H1 (cell line): ENCODE measurements around the gene ALK.

Experiments used
- CBX5 ChIP-seq: fragments of 300-800, 300-1000 bp; sonication (generic); IDR thresholded peaks from 2 replicates; pipeline ENCODE4 v1.7.1; 2016; ENCODE audit warnings: antibody characterized with exemption, low read length, low read depth
- EZH2 ChIP-seq: fragments of 200-600 bp; sonication (generic); IDR thresholded peaks from 2 replicates; pipeline ENCODE4 v1.7.1; 2012; ENCODE audit warnings: low read depth, mild to moderate bottlenecking, moderate library complexity, low read length, inconsistent platforms; ENCODE audit not compliant: severe bottlenecking
- MAFK ChIP-seq: IDR thresholded peaks from 2 replicates; pipeline ENCODE4 v1.6.1; 2012; ENCODE audit warnings: low read depth, mild to moderate bottlenecking, improper control_type of control experiment, low read length
- POLR2A ChIP-seq, 2 experiments: IDR thresholded peaks; 1 replicate in 1 of 2; 2 replicates in 1 of 2; pipeline ENCODE4 v1.6.1; 2011; ENCODE audit warnings: low read depth in 2 of 2, low read length in 2 of 2, mild to moderate bottlenecking in 2 of 2; ENCODE audit errors: control extremely low read depth in 1 of 2
- RXRA ChIP-seq: IDR thresholded peaks from 2 replicates; pipeline ENCODE4 v1.6.1; 2011; ENCODE audit warnings: low read depth, mild to moderate bottlenecking, low read length, moderate library complexity; ENCODE audit not compliant: insufficient read depth
- SIRT6 ChIP-seq: IDR thresholded peaks from one replicate; pipeline ENCODE4 v1.7.1; 2012; ENCODE audit warnings: low read length, inconsistent platforms
- SP2 ChIP-seq: IDR thresholded peaks from 2 replicates; pipeline ENCODE4 v1.6.1; 2012; ENCODE audit warnings: mild to moderate bottlenecking, low read length, inconsistent platforms
- TF ChIP-seq, protein P1 (sequence below): IDR thresholded peaks from 2 replicates; pipeline ENCODE4 v1.6.1; 2011; ENCODE audit warnings: low read length, improper control_type of control experiment
- TF ChIP-seq, protein P2 (sequence below), 3 experiments: IDR thresholded peaks; 1 replicate in 2 of 3; 2 replicates in 1 of 3; pipeline versions ENCODE4 v1.5.1 to v1.6.1; 2011; ENCODE audit warnings: low read length in 3 of 3, mild to moderate bottlenecking in 3 of 3, inconsistent platforms in 2 of 3, low read depth in 1 of 3, moderate library complexity in 1 of 3; ENCODE audit not compliant: insufficient read depth in 1 of 3; ENCODE audit errors: control extremely low read depth in 1 of 3
- TF ChIP-seq, protein P3 (sequence below): IDR thresholded peaks from 2 replicates; pipeline ENCODE4 v1.6.1; 2012; ENCODE audit warnings: inconsistent platforms

DNA sequence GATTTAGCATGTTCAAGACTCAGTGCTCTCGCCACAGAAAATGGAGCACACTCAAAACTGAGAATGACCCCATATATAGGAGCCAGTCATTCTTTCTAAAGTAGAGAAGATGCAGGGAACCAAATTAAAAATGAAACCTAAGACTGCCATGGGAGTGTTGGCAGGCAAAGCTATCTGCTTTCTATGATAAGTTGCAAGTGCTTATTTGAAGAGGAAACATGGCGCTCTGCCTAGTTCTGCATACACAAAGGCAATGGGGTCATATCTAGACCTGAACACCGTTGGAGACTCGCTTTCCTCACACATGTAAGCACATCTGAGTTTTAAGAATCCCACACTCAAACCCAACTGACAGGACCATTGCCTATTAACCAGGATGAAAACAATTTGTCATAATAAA, 292.5 kb downstream of the ALK start:
- TF ChIP-seq RXRA (no peak), CBX5 (no peak), EZH2 (no peak), SIRT6 (no peak), POLR2A (IDR thresholded peaks at IDR 0.05; ENCODE audit: control extremely low read depth in 1 of 2, low read depth in 2 of 2, low read length in 2 of 2) (no peak), MAFK (no peak), SP2 (no peak)
- TF ChIP-seq, protein P1, sequence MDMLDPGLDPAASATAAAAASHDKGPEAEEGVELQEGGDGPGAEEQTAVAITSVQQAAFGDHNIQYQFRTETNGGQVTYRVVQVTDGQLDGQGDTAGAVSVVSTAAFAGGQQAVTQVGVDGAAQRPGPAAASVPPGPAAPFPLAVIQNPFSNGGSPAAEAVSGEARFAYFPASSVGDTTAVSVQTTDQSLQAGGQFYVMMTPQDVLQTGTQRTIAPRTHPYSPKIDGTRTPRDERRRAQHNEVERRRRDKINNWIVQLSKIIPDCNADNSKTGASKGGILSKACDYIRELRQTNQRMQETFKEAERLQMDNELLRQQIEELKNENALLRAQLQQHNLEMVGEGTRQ = no peak
- TF ChIP-seq, protein P2, sequence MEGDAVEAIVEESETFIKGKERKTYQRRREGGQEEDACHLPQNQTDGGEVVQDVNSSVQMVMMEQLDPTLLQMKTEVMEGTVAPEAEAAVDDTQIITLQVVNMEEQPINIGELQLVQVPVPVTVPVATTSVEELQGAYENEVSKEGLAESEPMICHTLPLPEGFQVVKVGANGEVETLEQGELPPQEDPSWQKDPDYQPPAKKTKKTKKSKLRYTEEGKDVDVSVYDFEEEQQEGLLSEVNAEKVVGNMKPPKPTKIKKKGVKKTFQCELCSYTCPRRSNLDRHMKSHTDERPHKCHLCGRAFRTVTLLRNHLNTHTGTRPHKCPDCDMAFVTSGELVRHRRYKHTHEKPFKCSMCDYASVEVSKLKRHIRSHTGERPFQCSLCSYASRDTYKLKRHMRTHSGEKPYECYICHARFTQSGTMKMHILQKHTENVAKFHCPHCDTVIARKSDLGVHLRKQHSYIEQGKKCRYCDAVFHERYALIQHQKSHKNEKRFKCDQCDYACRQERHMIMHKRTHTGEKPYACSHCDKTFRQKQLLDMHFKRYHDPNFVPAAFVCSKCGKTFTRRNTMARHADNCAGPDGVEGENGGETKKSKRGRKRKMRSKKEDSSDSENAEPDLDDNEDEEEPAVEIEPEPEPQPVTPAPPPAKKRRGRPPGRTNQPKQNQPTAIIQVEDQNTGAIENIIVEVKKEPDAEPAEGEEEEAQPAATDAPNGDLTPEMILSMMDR (IDR thresholded peaks at IDR 0.05; ENCODE audit: control extremely low read depth in 1 of 3, insufficient read depth in 1 of 3, low read depth in 1 of 3, low read length in 3 of 3) = no peak
- TF ChIP-seq, protein P3, sequence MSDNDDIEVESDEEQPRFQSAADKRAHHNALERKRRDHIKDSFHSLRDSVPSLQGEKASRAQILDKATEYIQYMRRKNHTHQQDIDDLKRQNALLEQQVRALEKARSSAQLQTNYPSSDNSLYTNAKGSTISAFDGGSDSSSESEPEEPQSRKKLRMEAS = no peak
